GM19397 (cell line): ENCODE results near the gene OSBPL1A.

Experiments used
- ATAC-seq: cut with Tn5 transposase; IDR thresholded peaks from one replicate; pipeline ENCODE4 v1.9.1; 2021; ENCODE audit warnings: mild to moderate bottlenecking, moderate library complexity; ENCODE audit not compliant: unreplicated experiment

Gene OSBPL1A

GRCh38 chr18:24270358-24270936, 127.2 kb downstream of the OSBPL1A start:
- ATAC-seq: no peak

- no peak for ATAC-seq
Measured at GRCh38 chr18:24268784-24269550, 128.7 kb downstream of the OSBPL1A start.

GRCh38 chr18:24267878-24268277, 129.7 kb downstream of the OSBPL1A start:
- ATAC-seq: no peak

GRCh38 chr18:24266131-24266530, 131.5 kb downstream of the OSBPL1A start:
- ATAC-seq: no peak

- ATAC-seq: no peak
Measured at GRCh38 chr18:24265502-24266064, 132.0 kb downstream of the OSBPL1A start.

- ATAC-seq: no peak
Measured at GRCh38 chr18:24263050-24263449, 134.6 kb downstream of the OSBPL1A start.

- no peak for ATAC-seq
Measured at GRCh38 chr18:24262087-24262486, 135.5 kb downstream of the OSBPL1A start.

- no peak for ATAC-seq
Measured at GRCh38 chr18:24259869-24260641, 137.6 kb downstream of the OSBPL1A start.

GRCh38 chr18:24254071-24254470, 143.6 kb downstream of the OSBPL1A start:
- no peak for ATAC-seq

GRCh38 chr18:24249716-24250115, 147.9 kb downstream of the OSBPL1A start:
- ATAC-seq: no peak

- ATAC-seq: no peak
Measured at GRCh38 chr18:24248359-24248758, 149.3 kb downstream of the OSBPL1A start.

- ATAC-seq: no peak
Measured at GRCh38 chr18:24246143-24246542, 151.5 kb downstream of the OSBPL1A start.

GRCh38 chr18:24244698-24245097, 152.9 kb downstream of the OSBPL1A start:
- ATAC-seq: no peak

GRCh38 chr18:24243677-24244076, 153.9 kb downstream of the OSBPL1A start:
- no peak for ATAC-seq

GRCh38 chr18:24239341-24239740, 158.3 kb downstream of the OSBPL1A start:
- no peak for ATAC-seq

GRCh38 chr18:24238387-24238786, 159.2 kb downstream of the OSBPL1A start:
- ATAC-seq: no peak

- no peak for ATAC-seq
Measured at GRCh38 chr18:24234850-24235418, 162.7 kb downstream of the OSBPL1A start.

GRCh38 chr18:24234330-24234729, 163.3 kb downstream of the OSBPL1A start:
- no peak for ATAC-seq

GRCh38 chr18:24232800-24233199, 164.8 kb downstream of the OSBPL1A start:
- ATAC-seq: no peak

- ATAC-seq: no peak
Measured at GRCh38 chr18:24231773-24232735, 165.6 kb downstream of the OSBPL1A start.
